H4 (cell line): ENCODE results near the gene SYNE2. TPM values are rescaled to one million over a fixed set of nuclear protein-coding genes. Genes with fewer than 3 reads are reported as not detected.
"Not testable (repeated sequence)": the region's sequence is repeated elsewhere in the genome, so short reads cannot be mapped to it uniquely, and the experiment has no call there.

Experiments used
- DNase-seq: peaks from one replicate; pipeline ENCODE4 v3.0.0-alpha.2; 2015; ENCODE audit warnings: low spot score
- total RNA-seq: library from RNA; depleted of rRNA; stranded (reverse); fragments of >200 nt; shearing (Covaris generic); gene quantifications from 2 replicates; pipeline ENCODE4 v1.2.3, GENCODE V29; 2014; rRNA removed

Gene SYNE2
- 6.1 and 10.3 TPM in 2 replicates for total RNA-seq

GRCh38 chr14:63852817-63853731, at the start of gene SYNE2:
Gene SYNE2 (plus strand): TSS chr14:63853004. CDS start chr14:63909149, 56,145 bp downstream.
- DNase-seq, result peak; percentile 48

- DNase-seq, result not testable (repeated sequence)
Measured at GRCh38 chr14:63803221-63803791, 49.5 kb upstream of the SYNE2 start.

- not testable (repeated sequence) for DNase-seq
Measured at GRCh38 chr14:63806064-63806463, 46.7 kb upstream of the SYNE2 start.

GRCh38 chr14:63811692-63812091, 41.1 kb upstream of the SYNE2 start:
- not testable (repeated sequence) for DNase-seq

- no peak for DNase-seq
Measured at GRCh38 chr14:63833728-63834127, 19.1 kb upstream of the SYNE2 start.

- no peak for DNase-seq
Measured at GRCh38 chr14:63840981-63841380, 11.8 kb upstream of the SYNE2 start.

GRCh38 chr14:63843796-63844195, 9.0 kb upstream of the SYNE2 start:
- DNase-seq, result no peak

GRCh38 chr14:63848890-63849289, 3.9 kb upstream of the SYNE2 start:
- no peak for DNase-seq

GRCh38 chr14:63852271-63852816, 460 bp upstream of the SYNE2 start:
- no peak for DNase-seq

- peak; percentile 66 for DNase-seq
Measured at GRCh38 chr14:63853831-63854293, 1.1 kb downstream of the SYNE2 start.

GRCh38 chr14:63854330-63854729, 1.5 kb downstream of the SYNE2 start:
- no peak for DNase-seq

GRCh38 chr14:63855281-63855680, 2.5 kb downstream of the SYNE2 start:
- no peak for DNase-seq

GRCh38 chr14:63857466-63858030, 4.7 kb downstream of the SYNE2 start:
- no peak for DNase-seq

- DNase-seq, result no peak
Measured at GRCh38 chr14:63860146-63860545, 7.3 kb downstream of the SYNE2 start.

- DNase-seq, result no peak
Measured at GRCh38 chr14:63862163-63862562, 9.4 kb downstream of the SYNE2 start.

GRCh38 chr14:63863004-63863403, 10.2 kb downstream of the SYNE2 start:
- no peak for DNase-seq

- DNase-seq, result not testable (repeated sequence)
Measured at GRCh38 chr14:63864775-63865174, 12.0 kb downstream of the SYNE2 start.

GRCh38 chr14:63867933-63868921, 15.4 kb downstream of the SYNE2 start:
- peak; percentile 16 for DNase-seq

GRCh38 chr14:63869940-63870752, 17.3 kb downstream of the SYNE2 start:
- DNase-seq, result not testable (repeated sequence)

- not testable (repeated sequence) for DNase-seq
Measured at GRCh38 chr14:63870753-63871037, 17.9 kb downstream of the SYNE2 start.
